HEK293 (cell line): ENCODE results near the gene DUS3L.

Experiments used
- CTCF ChIA-PET: fragments of 350-600 bp; formaldehyde crosslinking; extraction: SDS; loops from one replicate; lab custom pipeline; 2021; ENCODE audit warnings: antibody characterized with exemption; lab: Yijun Ruan, JAX
- POLR2A ChIA-PET: fragments of 300-600 bp; formaldehyde crosslinking; extraction: SDS; loops from one replicate; lab custom pipeline; 2020; ENCODE audit warnings: antibody characterized with exemption, inconsistent platforms; lab: Yijun Ruan, JAX
- H3K27ac ChIP-seq: fragments of 200-500 bp; sonication (Bioruptor generic); 2 replicates; pipeline ENCODE4 v1.5.1; 2014; ENCODE audit warnings: low read depth, low read length, control low read depth, inconsistent platforms; ENCODE audit errors: extremely low read depth
- H3K36me3 ChIP-seq, 2 experiments: fragments of 200-500 bp in 1 of 2; sonication (Bioruptor generic) in 1 of 2; 1 replicate in 1 of 2; 2 replicates in 1 of 2; pipeline ENCODE4 v1.5.1; 2014 to 2017; ENCODE audit warnings: inconsistent platforms in 2 of 2, low read length in 2 of 2; ENCODE audit not compliant: control insufficient read depth in 2 of 2, insufficient read depth in 1 of 2
- H3K4me1 ChIP-seq: fragments of 200-500 bp; sonication (Bioruptor generic); 2 replicates; pipeline ENCODE4 v1.5.1; 2014; ENCODE audit warnings: mild to moderate bottlenecking, low read length, inconsistent platforms; ENCODE audit not compliant: control insufficient read depth, insufficient read depth
- H3K4me3 ChIP-seq: 2 replicates; pipeline ENCODE4 v1.5.1; 2011; ENCODE audit warnings: low read depth, mild to moderate bottlenecking, control low read depth, low read length, moderate library complexity
- H3K9me3 ChIP-seq: fragments of 200-500 bp; sonication (Bioruptor generic); 2 replicates; pipeline ENCODE4 v1.5.1; 2014; ENCODE audit warnings: low read depth, low read length, inconsistent platforms; ENCODE audit not compliant: control insufficient read depth, insufficient read depth
- BCL11B ChIP-seq: fragments of 450-650 bp; formaldehyde crosslinking; IDR thresholded peaks from 2 replicates; pipeline ENCODE4 v1.5.1; 2016; ENCODE audit warnings: low read depth, missing biosample characterization, missing genetic modification characterization
- OVOL3 ChIP-seq: fragments of 450-650 bp; formaldehyde crosslinking; IDR thresholded peaks from 2 replicates; pipeline ENCODE4 v1.5.1; 2016; ENCODE audit warnings: missing biosample characterization, missing genetic modification characterization
- SALL2 ChIP-seq: fragments of 450-650 bp; formaldehyde crosslinking; IDR thresholded peaks from 2 replicates; pipeline ENCODE4 v1.5.0; 2017; ENCODE audit warnings: missing biosample characterization, mild to moderate bottlenecking, missing genetic modification characterization, borderline replicate concordance
- ZBTB20 ChIP-seq: fragments of 450-650 bp; formaldehyde crosslinking; IDR thresholded peaks from 2 replicates; pipeline ENCODE4 v1.5.1; 2016; ENCODE audit warnings: missing biosample characterization, missing genetic modification characterization
- ZBTB21 ChIP-seq: fragments of 450-650 bp; formaldehyde crosslinking; IDR thresholded peaks from 2 replicates; pipeline ENCODE4 v1.5.1; 2017; ENCODE audit warnings: missing biosample characterization, missing genetic modification characterization
- ZFP3 ChIP-seq: fragments of 450-650 bp; formaldehyde crosslinking; IDR thresholded peaks from 2 replicates; pipeline ENCODE4 v1.5.1; 2016; ENCODE audit warnings: low read depth, missing biosample characterization, missing genetic modification characterization
- ZNF112 ChIP-seq: fragments of 450-650 bp; formaldehyde crosslinking; IDR thresholded peaks from 2 replicates; pipeline ENCODE4 v1.5.0; 2017; ENCODE audit warnings: missing biosample characterization, missing genetic modification characterization
- ZNF138 ChIP-seq: fragments of 450-650 bp; formaldehyde crosslinking; IDR thresholded peaks from 2 replicates; pipeline ENCODE4 v1.5.1; 2016; ENCODE audit warnings: missing biosample characterization, missing genetic modification characterization, borderline replicate concordance
- ZNF140 ChIP-seq: fragments of 450-650 bp; formaldehyde crosslinking; IDR thresholded peaks from 2 replicates; pipeline ENCODE4 v1.5.1; 2016; ENCODE audit warnings: missing biosample characterization, missing genetic modification characterization
- ZNF16 ChIP-seq: fragments of 450-650 bp; formaldehyde crosslinking; IDR thresholded peaks from 2 replicates; pipeline ENCODE4 v1.5.1; 2016; ENCODE audit warnings: low read depth, missing biosample characterization, missing genetic modification characterization
- ZNF214 ChIP-seq: fragments of 450-650 bp; formaldehyde crosslinking; IDR thresholded peaks from 2 replicates; pipeline ENCODE4 v1.5.1; 2017; ENCODE audit warnings: missing biosample characterization, mild to moderate bottlenecking, missing genetic modification characterization, borderline replicate concordance
- ZNF221 ChIP-seq: fragments of 450-650 bp; formaldehyde crosslinking; IDR thresholded peaks from 2 replicates; pipeline ENCODE4 v1.5.1; 2017; ENCODE audit warnings: missing biosample characterization, missing genetic modification characterization, borderline replicate concordance
- ZNF354C ChIP-seq: fragments of 450-650 bp; formaldehyde crosslinking; IDR thresholded peaks from 2 replicates; pipeline ENCODE4 v1.5.1; 2016; ENCODE audit warnings: missing biosample characterization, missing genetic modification characterization, low read depth, borderline replicate concordance
- ZNF529 ChIP-seq: fragments of 450-650 bp; formaldehyde crosslinking; IDR thresholded peaks from 2 replicates; pipeline ENCODE4 v1.5.1; 2017; ENCODE audit warnings: missing genetic modification characterization, missing biosample characterization; ENCODE audit not compliant: insufficient replicate concordance
- ZNF558 ChIP-seq: fragments of 450-650 bp; formaldehyde crosslinking; IDR thresholded peaks from 2 replicates; pipeline ENCODE4 v1.5.1; 2016; ENCODE audit warnings: missing biosample characterization, missing genetic modification characterization
- ZNF610 ChIP-seq: fragments of 450-650 bp; formaldehyde crosslinking; IDR thresholded peaks from 2 replicates; pipeline ENCODE4 v1.5.1; 2016; ENCODE audit warnings: missing biosample characterization, missing genetic modification characterization, borderline replicate concordance
- ZNF621 ChIP-seq: fragments of 450-650 bp; formaldehyde crosslinking; IDR thresholded peaks from 2 replicates; pipeline ENCODE4 v1.5.1; 2017; ENCODE audit warnings: missing biosample characterization, missing genetic modification characterization
- ZNF658 ChIP-seq: fragments of 450-650 bp; formaldehyde crosslinking; IDR thresholded peaks from 2 replicates; pipeline ENCODE4; 2016; ENCODE audit warnings: missing biosample characterization, missing genetic modification characterization
- ZNF843 ChIP-seq: fragments of 450-650 bp; formaldehyde crosslinking; IDR thresholded peaks from 2 replicates; pipeline ENCODE4 v1.5.1; 2016; ENCODE audit warnings: missing biosample characterization, missing genetic modification characterization
- TF ChIP-seq, protein P1 (sequence below): fragments of 450-650 bp; formaldehyde crosslinking; IDR thresholded peaks from 2 replicates; pipeline ENCODE4 v1.5.1; 2016; ENCODE audit warnings: missing biosample characterization, missing genetic modification characterization
- TF ChIP-seq, protein P2 (sequence below): fragments of 450-650 bp; formaldehyde crosslinking; IDR thresholded peaks from 2 replicates; pipeline ENCODE4 v1.5.1; 2016; ENCODE audit warnings: missing biosample characterization, missing genetic modification characterization
- TF ChIP-seq, protein P3 (sequence below): fragments of 450-650 bp; formaldehyde crosslinking; IDR thresholded peaks from 2 replicates; pipeline ENCODE4 v1.5.1; 2016; ENCODE audit warnings: missing biosample characterization, missing genetic modification characterization

The DUS3L gene

DNA sequence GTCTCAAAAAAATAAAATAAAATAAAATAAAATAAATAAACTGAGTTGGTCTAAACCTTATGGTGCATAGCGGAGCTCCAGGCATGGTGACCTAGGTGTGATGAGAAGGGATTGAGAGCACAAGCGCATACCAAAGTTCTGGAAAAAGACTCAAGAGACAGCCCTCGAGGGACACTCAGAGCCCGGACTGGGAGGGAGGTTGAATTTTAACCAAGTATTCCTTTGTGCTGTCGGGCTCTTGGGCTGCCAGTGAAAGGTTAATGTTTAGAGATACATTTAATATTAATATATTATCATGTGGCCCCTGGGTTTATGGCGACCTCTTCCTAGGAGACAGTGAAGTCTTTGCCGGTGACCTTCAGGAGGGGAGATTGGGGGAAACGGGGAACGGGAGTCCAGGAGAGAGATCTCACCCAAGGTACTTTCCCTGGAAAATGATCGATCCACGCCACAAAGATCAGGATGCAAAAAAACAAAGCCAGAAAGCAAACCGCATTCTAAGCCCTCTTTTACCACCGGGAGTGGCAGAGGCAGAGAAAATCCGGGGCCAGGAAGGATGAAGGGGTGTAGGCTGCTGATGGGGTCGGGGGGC is 46.9 kb upstream of the DUS3L start:
- no peak for TF ChIP-seq ZNF138 (tag by site-specific recombination)
- no peak for TF ChIP-seq ZNF843 (tag by site-specific recombination)
- no peak for TF ChIP-seq ZBTB21 (tag by site-specific recombination)
- no peak for TF ChIP-seq ZNF140 (tag by site-specific recombination)
- TF ChIP-seq OVOL3 (tag by site-specific recombination) = no peak
- no peak for TF ChIP-seq SALL2 (tag by site-specific recombination)
- Histone ChIP-seq H3K9me3 (no peaks in the 10 kb centered on the region), H3K36me3 (no peaks in the 10 kb centered on the region), H3K4me1 (no peaks in the 10 kb centered on the region), H3K4me3 (no peak overlapping the region), H3K27ac (no peak overlapping the region)
- ChIA-PET POLR2A (no interaction called here), CTCF (interaction anchor here (0.7 to 1.3 kb wide), 2 partner anchors 34 to 129 kb away, joined by 3 to 5 read pairs; no protein-coding TSS in a partner anchor)

DNA sequence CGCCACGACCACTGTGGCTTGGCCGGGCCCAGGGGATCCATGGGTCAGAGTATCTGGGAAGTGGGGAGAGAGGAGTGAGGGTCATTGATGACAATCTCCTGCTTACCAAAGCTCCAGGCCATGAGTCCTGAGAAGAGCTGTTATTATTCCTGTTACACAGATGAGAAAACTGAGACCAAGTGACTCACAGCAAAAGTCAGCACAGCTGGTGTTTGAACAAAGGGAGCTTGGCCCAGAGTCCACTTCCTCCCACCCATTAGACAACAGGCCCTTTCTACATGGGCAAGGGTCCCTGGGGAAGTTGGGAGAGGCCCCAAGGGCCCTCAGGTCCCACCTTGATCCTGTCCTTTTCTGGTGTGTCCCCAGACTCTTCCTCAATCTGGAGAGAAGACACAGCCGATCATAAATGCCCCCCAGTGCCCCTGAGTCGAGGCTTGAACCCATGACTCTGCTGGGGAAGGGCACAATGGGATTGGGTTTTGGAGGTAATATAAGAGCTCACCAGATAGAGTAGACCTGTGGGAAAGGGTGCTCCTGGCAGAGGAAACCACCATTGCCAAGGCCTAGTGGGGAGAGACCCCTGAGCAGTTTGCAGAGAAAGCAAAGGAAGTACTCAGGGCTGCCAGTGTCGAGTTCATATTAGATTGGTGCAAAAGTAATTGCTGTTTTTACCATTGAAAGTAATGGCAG is 41.7 kb upstream of the DUS3L start:
- Histone ChIP-seq H3K9me3 (no peaks in the 10 kb centered on the region), H3K27ac (no peak overlapping the region), H3K36me3 (no peaks in the 10 kb centered on the region), H3K4me1 (no peaks in the 10 kb centered on the region; the same call in 1 of the 2 replicates), H3K4me3 (no peak overlapping the region)
- CTCF ChIA-PET = interaction anchor here (0.6 to 0.8 kb wide), 3 partner anchors 28 to 99 kb away, joined by 3 to 4 read pairs (median 3); no protein-coding TSS in a partner anchor
- POLR2A ChIA-PET = interaction anchor here (0.7 kb wide), 1 partner anchor 358 kb away, joined by 3 read pairs; no protein-coding TSS in a partner anchor
- TF ChIP-seq ZBTB20 (no peak), ZFP3 (tag by site-specific recombination) (peak; percentile 93)
- TF ChIP-seq, protein P1, sequence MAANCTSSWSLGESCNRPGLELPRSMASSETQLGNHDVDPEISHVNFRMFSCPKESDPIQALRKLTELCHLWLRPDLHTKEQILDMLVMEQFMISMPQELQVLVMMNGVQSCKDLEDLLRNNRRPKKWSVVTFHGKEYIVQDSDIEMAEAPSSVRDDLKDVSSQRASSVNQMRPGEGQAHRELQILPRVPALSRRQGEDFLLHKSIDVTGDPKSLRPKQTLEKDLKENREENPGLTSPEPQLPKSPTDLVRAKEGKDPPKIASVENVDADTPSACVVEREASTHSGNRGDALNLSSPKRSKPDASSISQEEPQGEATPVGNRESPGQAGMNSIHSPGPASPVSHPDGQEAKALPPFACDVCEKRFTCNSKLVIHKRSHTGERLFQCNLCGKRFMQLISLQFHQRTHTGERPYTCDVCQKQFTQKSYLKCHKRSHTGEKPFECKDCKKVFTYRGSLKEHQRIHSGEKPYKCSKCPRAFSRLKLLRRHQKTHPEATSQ (tag by site-specific recombination) = no peak

DNA sequence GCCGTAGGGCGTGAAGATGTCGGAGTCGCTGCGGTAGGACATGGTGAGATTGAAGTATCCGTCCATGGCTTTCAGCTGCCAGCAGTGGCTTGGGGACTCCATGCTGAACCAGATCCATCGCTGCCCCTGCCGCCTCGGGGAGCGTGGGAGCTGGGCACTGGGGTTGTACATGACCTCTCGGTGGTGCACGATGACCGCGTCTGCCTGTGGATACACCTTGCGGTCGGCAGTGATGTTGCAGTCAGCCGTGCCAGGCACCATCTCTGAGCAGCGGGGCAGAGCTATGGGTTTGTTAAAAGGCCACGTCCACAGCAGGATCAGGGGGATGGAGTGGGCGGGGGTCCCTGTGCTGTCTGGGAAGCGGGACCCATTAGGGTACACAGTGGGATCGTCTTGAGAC is 41.1 kb upstream of the DUS3L start:
- CTCF ChIA-PET = interaction anchor here (0.6 to 0.7 kb wide), 3 partner anchors 61 to 209 kb away, joined by 3 read pairs; partner anchors contain the start of genes SAFB and SAFB2
- Histone ChIP-seq H3K4me1 (no peaks in the 10 kb centered on the region; the same call in 1 of the 2 replicates), H3K36me3 (no peaks in the 10 kb centered on the region), H3K27ac (no peak overlapping the region), H3K4me3 (no peak overlapping the region), H3K9me3 (no peaks in the 10 kb centered on the region)
- POLR2A ChIA-PET = interaction anchor here (0.5 kb wide), 1 partner anchor 36 kb away, joined by 3 read pairs; no protein-coding TSS in a partner anchor
- TF ChIP-seq ZNF221 (tag by site-specific recombination) (no peak), ZNF214 (tag by site-specific recombination) (no peak), OVOL3 (tag by site-specific recombination) (no peak), ZNF529 (no peak), ZNF558 (no peak), ZNF354C (tag by site-specific recombination) (no peak), BCL11B (tag by site-specific recombination) (no peak), ZNF610 (tag by site-specific recombination) (no peak), ZNF112 (no peak), ZNF16 (no peak), ZNF658 (tag by site-specific recombination) (no peak), ZNF621 (tag by site-specific recombination) (no peak)
- TF ChIP-seq, protein P2, sequence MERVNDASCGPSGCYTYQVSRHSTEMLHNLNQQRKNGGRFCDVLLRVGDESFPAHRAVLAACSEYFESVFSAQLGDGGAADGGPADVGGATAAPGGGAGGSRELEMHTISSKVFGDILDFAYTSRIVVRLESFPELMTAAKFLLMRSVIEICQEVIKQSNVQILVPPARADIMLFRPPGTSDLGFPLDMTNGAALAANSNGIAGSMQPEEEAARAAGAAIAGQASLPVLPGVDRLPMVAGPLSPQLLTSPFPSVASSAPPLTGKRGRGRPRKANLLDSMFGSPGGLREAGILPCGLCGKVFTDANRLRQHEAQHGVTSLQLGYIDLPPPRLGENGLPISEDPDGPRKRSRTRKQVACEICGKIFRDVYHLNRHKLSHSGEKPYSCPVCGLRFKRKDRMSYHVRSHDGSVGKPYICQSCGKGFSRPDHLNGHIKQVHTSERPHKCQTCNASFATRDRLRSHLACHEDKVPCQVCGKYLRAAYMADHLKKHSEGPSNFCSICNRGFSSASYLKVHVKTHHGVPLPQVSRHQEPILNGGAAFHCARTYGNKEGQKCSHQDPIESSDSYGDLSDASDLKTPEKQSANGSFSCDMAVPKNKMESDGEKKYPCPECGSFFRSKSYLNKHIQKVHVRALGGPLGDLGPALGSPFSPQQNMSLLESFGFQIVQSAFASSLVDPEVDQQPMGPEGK (tag by site-specific recombination) = no peak
- TF ChIP-seq, protein P3, sequence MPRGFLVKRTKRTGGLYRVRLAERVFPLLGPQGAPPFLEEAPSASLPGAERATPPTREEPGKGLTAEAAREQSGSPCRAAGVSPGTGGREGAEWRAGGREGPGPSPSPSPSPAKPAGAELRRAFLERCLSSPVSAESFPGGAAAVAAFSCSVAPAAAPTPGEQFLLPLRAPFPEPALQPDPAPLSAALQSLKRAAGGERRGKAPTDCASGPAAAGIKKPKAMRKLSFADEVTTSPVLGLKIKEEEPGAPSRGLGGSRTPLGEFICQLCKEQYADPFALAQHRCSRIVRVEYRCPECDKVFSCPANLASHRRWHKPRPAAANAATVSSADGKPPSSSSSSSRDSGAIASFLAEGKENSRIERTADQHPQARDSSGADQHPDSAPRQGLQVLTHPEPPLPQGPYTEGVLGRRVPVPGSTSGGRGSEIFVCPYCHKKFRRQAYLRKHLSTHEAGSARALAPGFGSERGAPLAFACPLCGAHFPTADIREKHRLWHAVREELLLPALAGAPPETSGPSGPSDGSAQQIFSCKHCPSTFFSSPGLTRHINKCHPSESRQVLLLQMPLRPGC (tag by site-specific recombination) = no peak
